ENCODE measurements around the gene LRRIQ3.

Gene LRRIQ3

DNA sequence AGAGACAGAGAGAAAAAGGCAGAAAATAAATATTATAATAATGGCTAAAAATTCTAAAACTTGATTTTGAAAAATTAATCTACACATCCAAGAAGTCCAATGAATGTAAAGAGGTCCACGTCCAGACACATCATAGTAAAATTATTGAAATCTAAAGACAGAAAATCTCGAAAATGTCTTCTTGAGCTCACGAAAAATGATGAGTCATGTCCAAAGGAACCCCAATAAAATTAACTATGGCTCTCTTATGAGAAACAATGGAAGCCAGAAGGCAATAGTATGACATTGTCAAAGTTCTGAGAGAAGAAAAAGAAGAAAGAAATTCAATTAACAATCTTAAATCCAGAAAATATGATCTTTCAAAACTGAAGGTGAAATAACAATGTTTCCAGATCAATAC is 84.6 kb downstream of the LRRIQ3 start:
- DNase-seq (ENCODE audit: low spot score), result no peak

DNA sequence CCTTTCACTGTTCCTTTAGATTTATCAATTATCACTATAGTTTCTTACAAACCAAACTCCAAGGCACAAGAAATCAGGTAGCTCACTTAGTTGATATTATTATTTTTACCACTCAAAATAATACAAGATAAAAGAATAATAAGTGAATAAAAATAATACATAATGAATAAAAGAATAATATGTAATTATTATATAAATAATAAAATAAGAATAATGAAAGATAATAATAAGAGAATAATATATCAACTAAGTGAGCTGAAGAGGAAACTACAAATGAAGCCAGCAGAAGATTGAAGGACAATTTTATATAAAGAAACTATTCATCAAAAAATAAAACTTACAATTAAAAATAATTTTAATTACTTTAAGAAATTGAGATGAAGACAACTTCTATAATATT is 90.6 kb downstream of the LRRIQ3 start:
- no peak for DNase-seq (ENCODE audit: low spot score)

GRCh38 chr1:74091371-74091770 is 106.6 kb downstream of the LRRIQ3 start:
- DNase-seq (ENCODE audit: low spot score), result no peak

- no peak for DNase-seq (ENCODE audit: low spot score)
Observed at GRCh38 chr1:74083128-74083527, 114.8 kb downstream of the LRRIQ3 start.

- DNase-seq (ENCODE audit: low spot score), result no peak
Observed at GRCh38 chr1:74065081-74065480, 132.9 kb downstream of the LRRIQ3 start.

DNA sequence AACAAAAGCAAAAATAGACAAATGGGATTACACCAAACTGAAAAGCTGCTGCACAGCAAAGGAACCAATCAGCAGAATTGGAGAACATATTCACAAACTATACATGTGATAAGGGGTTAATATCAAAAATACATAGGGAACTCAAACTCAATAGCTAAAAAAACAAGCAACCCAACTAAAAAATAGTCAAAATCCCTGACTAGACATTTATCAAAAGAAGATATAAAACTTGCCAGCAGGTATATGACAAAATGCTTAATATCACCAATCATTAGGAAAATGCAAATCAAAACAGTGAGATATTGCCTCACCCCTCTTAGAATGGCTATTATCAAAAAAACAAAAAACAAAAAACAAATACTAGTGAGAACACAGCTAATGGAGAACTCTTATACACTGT is 140.3 kb downstream of the LRRIQ3 start:
- no peak for DNase-seq (ENCODE audit: low spot score)

DNA sequence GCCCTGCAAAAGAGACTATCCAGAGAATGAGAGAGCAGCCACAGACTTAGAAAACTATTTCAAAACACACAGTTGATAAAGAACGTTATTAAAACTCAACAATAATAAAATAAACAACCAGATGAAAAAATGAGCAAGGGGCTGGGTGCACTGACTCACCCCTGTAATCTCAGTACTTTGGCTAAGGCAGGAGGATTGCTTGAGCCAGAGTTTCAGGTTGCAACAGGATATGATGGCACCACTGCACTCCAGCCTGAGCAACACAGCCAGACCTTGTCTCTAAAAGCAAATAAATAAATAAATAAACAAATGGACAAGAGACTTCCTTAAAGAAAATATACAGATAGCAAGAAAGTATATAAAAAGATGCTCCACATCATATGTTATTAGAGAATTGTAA is 144.6 kb downstream of the LRRIQ3 start:
- no peak for DNase-seq (ENCODE audit: low spot score)

DNA sequence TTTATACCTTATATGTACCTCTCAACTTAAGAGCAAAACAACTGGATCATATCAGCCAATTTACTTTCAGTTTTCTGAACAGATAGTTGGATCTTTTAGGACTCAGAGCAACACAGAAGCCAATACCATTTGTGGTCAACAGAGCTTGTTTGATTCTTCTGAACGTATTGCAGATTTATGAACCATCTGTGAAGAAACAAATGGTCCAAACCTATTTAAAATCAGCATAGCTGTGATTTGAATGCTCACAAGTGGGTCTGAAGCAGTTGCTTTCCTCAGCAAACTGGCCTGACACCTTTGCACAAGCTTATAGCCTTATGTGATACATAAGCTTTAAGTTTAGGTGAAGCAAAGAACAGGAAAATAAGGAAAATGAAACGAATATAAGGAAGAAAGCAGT is 147.6 kb downstream of the LRRIQ3 start:
- no peak for DNase-seq (ENCODE audit: low spot score)

DNA sequence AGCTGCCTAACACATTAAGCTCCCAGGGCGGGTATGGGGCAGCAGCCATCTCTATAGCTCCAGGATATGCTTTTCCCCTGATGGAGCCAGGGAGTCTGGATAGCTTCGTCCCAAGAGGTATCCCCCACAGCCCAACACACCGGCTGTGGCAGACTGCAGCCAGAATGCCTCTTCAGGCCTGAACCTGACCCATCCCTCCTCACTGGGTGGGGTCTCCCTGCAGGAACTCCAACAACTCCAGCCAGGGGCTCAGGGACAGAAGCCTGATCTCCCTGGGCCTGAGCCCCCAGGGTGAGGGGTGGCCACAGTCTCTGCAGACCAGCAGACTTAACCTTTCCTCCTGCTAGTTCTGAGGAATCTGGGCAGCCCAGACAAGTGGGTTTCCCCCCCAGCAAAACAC is 159.9 kb downstream of the LRRIQ3 start:
- DNase-seq (ENCODE audit: low spot score), result no peak

GRCh38 chr1:74012583-74012982 is 185.4 kb downstream of the LRRIQ3 start:
- no peak for DNase-seq (ENCODE audit: low spot score)

- no peak for DNase-seq (ENCODE audit: low spot score)
Observed at GRCh38 chr1:74011736-74012135, 186.2 kb downstream of the LRRIQ3 start.

GRCh38 chr1:74010206-74010605 is 187.8 kb downstream of the LRRIQ3 start:
- DNase-seq (ENCODE audit: low spot score), result no peak

DNA sequence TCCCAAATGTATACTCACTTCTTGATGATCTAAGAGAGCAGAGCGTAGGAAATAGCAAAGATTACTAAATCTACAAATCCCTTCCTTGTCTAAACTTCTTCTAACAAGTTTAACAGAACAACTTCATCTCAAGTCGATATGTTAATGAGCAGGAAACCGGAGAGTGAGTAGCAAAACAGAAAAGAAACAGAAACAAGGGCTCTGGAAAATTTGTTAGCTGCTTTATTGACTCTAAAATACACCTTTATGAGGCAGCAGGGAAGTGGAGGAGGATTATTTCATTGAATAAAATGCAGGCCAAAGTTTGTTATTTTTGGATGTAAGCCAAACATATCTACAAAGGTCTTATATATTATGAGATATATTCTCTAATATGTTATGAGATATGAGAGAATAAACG is 192.4 kb downstream of the LRRIQ3 start:
- no peak for DNase-seq (ENCODE audit: low spot score)

DNA sequence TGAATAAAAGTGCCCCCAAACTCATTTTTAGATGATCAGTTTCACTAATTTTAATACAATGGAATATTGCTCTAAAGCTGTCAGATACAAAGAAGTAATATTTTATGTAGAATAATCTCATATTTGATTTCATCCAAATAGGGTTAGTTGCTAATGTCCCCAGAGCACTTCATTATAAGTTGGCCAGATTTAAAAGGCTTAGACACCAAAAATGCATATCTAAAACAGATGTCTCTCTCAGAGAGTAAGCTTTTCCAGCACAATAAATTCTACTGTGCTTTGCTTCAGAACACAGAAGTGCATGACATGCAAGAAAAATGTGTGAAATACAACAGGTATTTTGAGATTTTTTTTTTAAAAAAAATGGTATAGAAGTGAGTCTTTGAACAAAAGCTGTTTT is 194.2 kb downstream of the LRRIQ3 start:
- DNase-seq (ENCODE audit: low spot score), result no peak

DNA sequence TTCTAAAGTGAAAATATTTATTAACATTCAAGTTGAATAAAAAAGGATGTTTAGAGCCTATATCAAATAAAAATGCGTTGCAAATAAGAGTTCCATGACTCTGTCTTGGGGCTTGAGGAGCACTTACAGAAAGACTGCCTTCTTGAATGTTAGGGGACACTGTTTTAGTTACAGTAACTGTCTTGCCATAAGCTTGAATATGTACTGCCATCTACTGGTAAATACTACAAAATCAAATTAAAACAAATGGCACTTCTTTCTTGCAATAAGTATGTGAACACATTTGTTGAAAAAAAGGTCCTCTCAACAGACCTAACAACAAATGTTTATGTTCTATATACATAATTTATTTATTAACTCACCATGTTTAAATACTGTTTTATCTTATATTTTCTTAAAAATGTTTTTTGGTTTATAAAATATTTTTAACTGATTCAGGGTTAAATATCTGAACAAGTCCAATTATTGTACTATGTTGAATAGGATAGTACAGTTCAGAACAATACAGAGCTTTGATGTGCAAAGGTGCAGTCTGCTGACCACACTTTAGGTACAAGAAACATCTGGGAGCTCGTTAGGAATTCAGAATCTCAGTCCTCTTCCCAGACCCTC is 199.5 kb downstream of the LRRIQ3 start:
- peak; percentile 2 for DNase-seq (ENCODE audit: low spot score)

- no peak for DNase-seq (ENCODE audit: low spot score)
Observed at GRCh38 chr1:73980324-73981040, 217.5 kb downstream of the LRRIQ3 start.

- DNase-seq (ENCODE audit: low spot score), result no peak
Observed at GRCh38 chr1:73979684-73980083, 218.3 kb downstream of the LRRIQ3 start.

DNA sequence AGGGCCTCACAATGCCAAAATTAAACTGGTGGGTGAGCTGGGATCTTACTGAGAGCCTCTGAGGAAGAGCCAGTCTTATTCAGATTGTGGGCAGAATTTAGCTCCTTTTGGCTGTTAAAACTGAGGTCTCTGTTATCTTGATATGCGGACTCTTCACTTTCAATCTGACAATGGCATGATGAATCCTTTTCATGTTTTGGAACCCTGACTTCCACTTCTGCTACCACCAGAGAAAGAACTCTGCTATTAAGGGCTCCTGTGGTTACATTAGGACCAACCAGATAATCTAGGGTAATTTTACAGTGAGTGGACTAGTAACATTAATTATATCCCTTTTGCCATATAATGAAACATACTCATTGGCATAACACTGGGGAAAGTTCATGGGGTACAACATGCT is 219.0 kb downstream of the LRRIQ3 start:
- no peak for DNase-seq (ENCODE audit: low spot score)

All from hepatic stellate cell (primary cell).